ENCODE measurements around the gene SRPK2. TPM values are rescaled to one million over a fixed set of nuclear protein-coding genes. Genes with fewer than 3 reads are reported as not detected.

Gene SRPK2
- total and polyA plus RNA-seq, 7 donors = 12.0 to 57.6 (median 42.9) TPM

- H3K27ac ChIP-seq = no peak overlapping the region
- intact Hi-C loops (cut with DNase I) = no loop called here
- H3K36me3 ChIP-seq = peaks cover 4 to 20% (median 10%) of the 10 kb centered on the region in 4 donors
- no peaks in the 10 kb centered on the region for H3K9me3 ChIP-seq
- WGBS, 2 donors = 92 to 94% methylated on average over 4 of the region's 4 CpGs
- H3K27me3 ChIP-seq = no peaks in the 10 kb centered on the region
- no peak for DNase-seq
- H3K4me1 ChIP-seq = no peaks in the 10 kb centered on the region
- H3K4me3 ChIP-seq = no peak overlapping the region
- no peak for TF ChIP-seq CTCF (IDR thresholded peaks at IDR 0.05)
- TF ChIP-seq POLR2A (IDR thresholded peaks at IDR 0.05) = no peak
- no peak for TF ChIP-seq POLR2AphosphoS5 (IDR thresholded peaks at IDR 0.05)
- no peak for TF ChIP-seq EP300 (IDR thresholded peaks at IDR 0.05)
Observed at GRCh38 chr7:105126436-105126975, 262.2 kb downstream of the SRPK2 start.

GRCh38 chr7:105125745-105126144 is 263.0 kb downstream of the SRPK2 start:
- DNase-seq = no peak
- WGBS, 2 donors = 96 to 97% methylated on average over 12 of the region's 12 CpGs
- Histone ChIP-seq H3K27me3 (no peaks in the 10 kb centered on the region), H3K4me1 (no peaks in the 10 kb centered on the region), H3K9me3 (no peaks in the 10 kb centered on the region), H3K36me3 (peaks cover 4 to 20% (median 10%) of the 10 kb centered on the region in 4 donors), H3K4me3 (no peak overlapping the region), H3K27ac (no peak overlapping the region)
- intact Hi-C loops (cut with DNase I) = no loop called here
- no peak for TF ChIP-seq EP300 (IDR thresholded peaks at IDR 0.05)
- no peak for TF ChIP-seq POLR2AphosphoS5 (IDR thresholded peaks at IDR 0.05)
- TF ChIP-seq CTCF (IDR thresholded peaks at IDR 0.05) = no peak
- TF ChIP-seq POLR2A (IDR thresholded peaks at IDR 0.05) = no peak

GRCh38 chr7:105122619-105123018 is 266.1 kb downstream of the SRPK2 start:
- intact Hi-C loops (cut with DNase I) = no loop called here
- Histone ChIP-seq H3K4me1 (no peaks in the 10 kb centered on the region), H3K9me3 (no peaks in the 10 kb centered on the region), H3K36me3 (peaks cover 4 to 20% (median 10%) of the 10 kb centered on the region in 4 donors), H3K27me3 (no peaks in the 10 kb centered on the region), H3K27ac (no peak overlapping the region), H3K4me3 (no peak overlapping the region)
- WGBS, 2 donors = 86 to 88% methylated on average over 8 of the region's 8 CpGs
- TF ChIP-seq EP300 (IDR thresholded peaks at IDR 0.05) (no peak), POLR2AphosphoS5 (IDR thresholded peaks at IDR 0.05) (no peak), POLR2A (IDR thresholded peaks at IDR 0.05) (no peak), CTCF (IDR thresholded peaks at IDR 0.05) (no peak)
- DNase-seq = no peak

GRCh38 chr7:105118612-105119600 is 269.8 kb downstream of the SRPK2 start:
- no peaks in the 10 kb centered on the region for H3K9me3 ChIP-seq
- peaks cover 0 to 34% (median 5%) of the 10 kb centered on the region in 4 donors for H3K36me3 ChIP-seq
- H3K4me1 ChIP-seq = no peaks in the 10 kb centered on the region
- DNase-seq = no peak
- H3K27ac ChIP-seq = no peak overlapping the region
- no peak overlapping the region for H3K4me3 ChIP-seq
- TF ChIP-seq EP300 (IDR thresholded peaks at IDR 0.05) (no peak), POLR2AphosphoS5 (IDR thresholded peaks at IDR 0.05) (no peak), POLR2A (IDR thresholded peaks at IDR 0.05) (no peak), CTCF (IDR thresholded peaks at IDR 0.05) (no peak)
- intact Hi-C loops (cut with DNase I) = no loop called here
- no peaks in the 10 kb centered on the region for H3K27me3 ChIP-seq
- WGBS, 2 donors = 65 to 85% methylated on average over 9 of the region's 9 CpGs

Measured in sigmoid colon (tissue), 7 donors.